GM18511 (cell line): ENCODE measurements around the gene ADGRG1.

Experiments used
- ATAC-seq: cut with Tn5 transposase; IDR thresholded peaks from one replicate; pipeline ENCODE4 v1.9.1; 2021; ENCODE audit warnings: mild to moderate bottlenecking, moderate library complexity; ENCODE audit not compliant: unreplicated experiment

Gene ADGRG1

GRCh38 chr16:57714047-57714446 lies 85.6 kb downstream of the ADGRG1 start:
- ATAC-seq = no peak
